Progenitor cell of endocrine pancreas (in vitro differentiated cells): ENCODE results near the gene SFXN5. TPM values are rescaled to one million over a fixed set of nuclear protein-coding genes. Genes with fewer than 3 reads are reported as not detected.
A peak's percentile ranks its signal among the peaks of the same experiment; 100 is the strongest.

Experiments used
- DNase-seq: peaks from one replicate; pipeline ENCODE4 v3.0.0; 2021; ENCODE audit warnings: low spot score; ENCODE audit not compliant: unreplicated experiment
- H3K27ac Mint-ChIP-seq: 2 replicates; pipeline ENCODE4 v1.8.0; 2021; ENCODE audit warnings: mild to moderate bottlenecking, moderate library complexity, mixed read lengths
- H3K27me3 Mint-ChIP-seq: 2 replicates; pipeline ENCODE4 v1.8.0; 2021; ENCODE audit warnings: mixed read lengths
- H3K36me3 Mint-ChIP-seq: 2 replicates; pipeline ENCODE4 v1.8.0; 2022; ENCODE audit warnings: mixed read lengths; ENCODE audit not compliant: insufficient read depth
- H3K4me1 Mint-ChIP-seq: 2 replicates; pipeline ENCODE4 v1.8.0; 2021; ENCODE audit warnings: low read depth, mixed read lengths
- H3K4me3 Mint-ChIP-seq: 2 replicates; pipeline ENCODE4 v1.8.0; 2021; ENCODE audit warnings: low read depth, mild to moderate bottlenecking, moderate library complexity, mixed read lengths
- H3K9me3 Mint-ChIP-seq: 2 replicates; pipeline ENCODE4 v1.8.0; 2021; ENCODE audit warnings: low read depth, mixed read lengths
- CTCF ChIP-seq: fragments of 200-600 bp; sonication (generic); IDR thresholded peaks from one replicate; pipeline ENCODE4 v1.5.0; 2021; ENCODE audit warnings: antibody characterized with exemption, mild to moderate bottlenecking; ENCODE audit not compliant: unreplicated experiment
- total RNA-seq: library from RNA; stranded (reverse); gene quantifications from 2 replicates; pipeline ENCODE4 v1.2.1, GENCODE V29; 2021

The SFXN5 gene
- total RNA-seq, 1 donor from 2014 or later = 33.1 TPM

- no peaks in the 10 kb centered on the region for H3K9me3 Mint-ChIP-seq
- DNase-seq = no peak
- H3K36me3 Mint-ChIP-seq = peaks cover 8% of the 10 kb centered on the region
- no peak overlapping the region for H3K4me3 Mint-ChIP-seq
- H3K27me3 Mint-ChIP-seq = no peaks in the 10 kb centered on the region
- H3K4me1 Mint-ChIP-seq = peaks cover 14% of the 10 kb centered on the region
- H3K27ac Mint-ChIP-seq = peak overlapping the region; percentile 4
- no peak for TF ChIP-seq CTCF
Measured at GRCh38 chr2:73063472-73063871, 8.0 kb downstream of the SFXN5 start.

- no peak for DNase-seq
- Mint-ChIP-seq H3K36me3 (peaks cover 25% of the 10 kb centered on the region), H3K9me3 (peaks cover 14% of the 10 kb centered on the region), H3K4me3 (no peak overlapping the region), H3K27ac (no peak overlapping the region), H3K4me1 (peaks cover 3% of the 10 kb centered on the region), H3K27me3 (no peaks in the 10 kb centered on the region)
- no peak for TF ChIP-seq CTCF
Measured at GRCh38 chr2:73059106-73059505, 12.4 kb downstream of the SFXN5 start.

- Mint-ChIP-seq H3K9me3 (peaks cover 14% of the 10 kb centered on the region), H3K27me3 (no peaks in the 10 kb centered on the region), H3K4me3 (no peak overlapping the region), H3K36me3 (peaks cover 32% of the 10 kb centered on the region), H3K27ac (no peak overlapping the region), H3K4me1 (no peaks in the 10 kb centered on the region)
- DNase-seq = no peak
- TF ChIP-seq CTCF = no peak
Measured at GRCh38 chr2:73054980-73055379, 16.5 kb downstream of the SFXN5 start.

- peaks cover 29% of the 10 kb centered on the region for H3K36me3 Mint-ChIP-seq
Measured at GRCh38 chr2:73053316-73054114, 18.0 kb downstream of the SFXN5 start.

GRCh38 chr2:73050121-73050545 lies 21.4 kb downstream of the SFXN5 start:
- DNase-seq = no peak
- H3K4me3 Mint-ChIP-seq = no peak overlapping the region
- no peaks in the 10 kb centered on the region for H3K27me3 Mint-ChIP-seq
- peaks cover 12% of the 10 kb centered on the region for H3K36me3 Mint-ChIP-seq
- no peak overlapping the region for H3K27ac Mint-ChIP-seq
- TF ChIP-seq CTCF = no peak
- H3K9me3 Mint-ChIP-seq = peaks cover 3% of the 10 kb centered on the region
- no peaks in the 10 kb centered on the region for H3K4me1 Mint-ChIP-seq

More at GRCh38 chr2:73053316-73054114, 18.0 kb downstream of the SFXN5 start:
- no peak for DNase-seq
- Mint-ChIP-seq H3K9me3 (peaks cover 14% of the 10 kb centered on the region), H3K27me3 (no peaks in the 10 kb centered on the region), H3K27ac (peak overlapping the region; percentile 8), H3K4me1 (no peaks in the 10 kb centered on the region), H3K4me3 (no peak overlapping the region)
- no peak for TF ChIP-seq CTCF
